ENCODE data around the gene MEI4.

Gene MEI4

GRCh38 chr6:77624515-77624914 is 28.3 kb upstream of the MEI4 start:
- TF ChIP-seq, protein P1, sequence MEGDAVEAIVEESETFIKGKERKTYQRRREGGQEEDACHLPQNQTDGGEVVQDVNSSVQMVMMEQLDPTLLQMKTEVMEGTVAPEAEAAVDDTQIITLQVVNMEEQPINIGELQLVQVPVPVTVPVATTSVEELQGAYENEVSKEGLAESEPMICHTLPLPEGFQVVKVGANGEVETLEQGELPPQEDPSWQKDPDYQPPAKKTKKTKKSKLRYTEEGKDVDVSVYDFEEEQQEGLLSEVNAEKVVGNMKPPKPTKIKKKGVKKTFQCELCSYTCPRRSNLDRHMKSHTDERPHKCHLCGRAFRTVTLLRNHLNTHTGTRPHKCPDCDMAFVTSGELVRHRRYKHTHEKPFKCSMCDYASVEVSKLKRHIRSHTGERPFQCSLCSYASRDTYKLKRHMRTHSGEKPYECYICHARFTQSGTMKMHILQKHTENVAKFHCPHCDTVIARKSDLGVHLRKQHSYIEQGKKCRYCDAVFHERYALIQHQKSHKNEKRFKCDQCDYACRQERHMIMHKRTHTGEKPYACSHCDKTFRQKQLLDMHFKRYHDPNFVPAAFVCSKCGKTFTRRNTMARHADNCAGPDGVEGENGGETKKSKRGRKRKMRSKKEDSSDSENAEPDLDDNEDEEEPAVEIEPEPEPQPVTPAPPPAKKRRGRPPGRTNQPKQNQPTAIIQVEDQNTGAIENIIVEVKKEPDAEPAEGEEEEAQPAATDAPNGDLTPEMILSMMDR (IDR thresholded peaks at IDR 0.05; ENCODE audit: control extremely low read depth, extremely low read depth, low read depth, missing control alignments): no peak
- DNase-seq (ENCODE audit: extremely low spot score): no peak
- POLR2A ChIA-PET: no interaction called here
- CTCF ChIA-PET: no interaction called here

DNA sequence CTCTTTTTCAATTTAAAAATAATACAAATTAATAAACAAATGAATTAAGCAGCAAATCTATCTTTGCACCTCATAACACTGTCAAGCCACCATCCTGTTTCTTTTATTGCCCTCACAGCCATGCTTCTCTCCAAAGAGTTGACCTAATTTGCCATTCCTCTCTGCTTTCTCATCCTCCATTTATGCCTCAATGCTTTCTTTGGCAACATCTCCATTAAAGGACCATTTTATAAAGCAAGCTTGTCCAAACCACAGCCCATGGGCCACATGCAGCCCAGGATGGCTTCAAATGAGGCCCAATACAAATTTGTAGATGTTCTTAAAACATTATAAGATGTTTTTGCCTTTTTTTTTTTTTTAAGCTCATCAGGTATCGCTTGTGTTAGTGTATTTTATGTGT is 26.4 kb upstream of the MEI4 start:
- no peak for DNase-seq (ENCODE audit: extremely low spot score)
- CTCF ChIA-PET: no interaction called here
- POLR2A ChIA-PET: no interaction called here
- TF ChIP-seq, protein P1 (IDR thresholded peaks at IDR 0.05; ENCODE audit: control extremely low read depth, extremely low read depth, low read depth, missing control alignments): no peak

GRCh38 chr6:77630014-77630413 is 22.8 kb upstream of the MEI4 start:
- CTCF ChIA-PET: interaction anchor here (0.8 kb wide), 1 partner anchor 10 kb away, joined by 3 read pairs; no protein-coding TSS in a partner anchor

DNA sequence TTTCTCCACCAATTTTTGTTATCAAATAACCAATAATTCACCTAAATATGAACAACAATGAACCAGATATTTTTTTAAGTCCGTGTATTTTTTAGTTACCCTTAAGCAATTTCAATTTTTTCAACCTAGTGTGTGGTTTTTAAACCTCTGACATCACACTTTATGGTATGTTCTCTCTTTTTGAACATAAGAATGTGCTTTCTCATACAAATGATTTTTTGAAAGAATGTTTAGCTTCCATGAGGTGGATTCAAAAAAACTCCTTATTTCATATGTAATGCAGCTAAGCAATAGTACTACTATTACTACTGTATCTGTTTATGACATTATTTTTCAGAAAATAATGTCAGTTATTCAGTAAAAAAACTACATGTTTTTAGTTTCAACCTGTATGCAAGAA is 19.4 kb upstream of the MEI4 start:
- TF ChIP-seq, protein P1 (IDR thresholded peaks at IDR 0.05; ENCODE audit: control extremely low read depth, extremely low read depth, low read depth, missing control alignments): no peak
- DNase-seq (ENCODE audit: extremely low spot score): no peak
- POLR2A ChIA-PET: no interaction called here
- CTCF ChIA-PET: interaction anchor here (1.2 kb wide), 1 partner anchor 14 kb away, joined by 4 read pairs; no protein-coding TSS in a partner anchor

More at GRCh38 chr6:77630014-77630413, 22.8 kb upstream of the MEI4 start:
- POLR2A ChIA-PET: no interaction called here
- no peak for DNase-seq (ENCODE audit: extremely low spot score)
- TF ChIP-seq, protein P1 (IDR thresholded peaks at IDR 0.05; ENCODE audit: control extremely low read depth, extremely low read depth, low read depth, missing control alignments): no peak

GRCh38 chr6:77633993-77634715 is 18.7 kb upstream of the MEI4 start:
- TF ChIP-seq, protein P1 (IDR thresholded peaks at IDR 0.05; ENCODE audit: control extremely low read depth, extremely low read depth, low read depth, missing control alignments): no peak
- CTCF ChIA-PET: no interaction called here

GRCh38 chr6:77638129-77638830 is 14.6 kb upstream of the MEI4 start:
- DNase-seq (ENCODE audit: extremely low spot score): no peak
- CTCF ChIA-PET: interaction anchor here (0.8 to 1.3 kb wide), 2 partner anchors 9 to 18 kb away, joined by 3 read pairs; no protein-coding TSS in a partner anchor
- TF ChIP-seq, protein P1 (IDR thresholded peaks at IDR 0.05; ENCODE audit: control extremely low read depth, extremely low read depth, low read depth, missing control alignments): no peak
- POLR2A ChIA-PET: no interaction called here

More at GRCh38 chr6:77633993-77634715, 18.7 kb upstream of the MEI4 start:
- DNase-seq (ENCODE audit: extremely low spot score): no peak
- POLR2A ChIA-PET: no interaction called here
